PC-3 (cell line): ENCODE data around the gene SNIP1.

Experiments used
- CTCF ChIP-seq: fragments of 300-600 bp; sonication (generic); conservative IDR thresholded peaks from 2 replicates; pipeline ENCODE4 v1.5.1; 2017; ENCODE audit warnings: antibody characterized with exemption, low read depth, mild to moderate bottlenecking, low read length
- EZH2phosphoT487 ChIP-seq: fragments of 300-600 bp; sonication (generic); IDR thresholded peaks from 2 replicates; pipeline ENCODE4 v1.6.1; 2018; ENCODE audit warnings: mild to moderate bottlenecking, antibody characterized with exemption, low read length, borderline replicate concordance

GRCh38 chr1:37553598-37553926, 531 bp downstream of the SNIP1 start:
- TF ChIP-seq CTCF (no peak), EZH2phosphoT487 (no peak)
